ENCODE data around the gene NLGN4X.

The NLGN4X gene

DNA sequence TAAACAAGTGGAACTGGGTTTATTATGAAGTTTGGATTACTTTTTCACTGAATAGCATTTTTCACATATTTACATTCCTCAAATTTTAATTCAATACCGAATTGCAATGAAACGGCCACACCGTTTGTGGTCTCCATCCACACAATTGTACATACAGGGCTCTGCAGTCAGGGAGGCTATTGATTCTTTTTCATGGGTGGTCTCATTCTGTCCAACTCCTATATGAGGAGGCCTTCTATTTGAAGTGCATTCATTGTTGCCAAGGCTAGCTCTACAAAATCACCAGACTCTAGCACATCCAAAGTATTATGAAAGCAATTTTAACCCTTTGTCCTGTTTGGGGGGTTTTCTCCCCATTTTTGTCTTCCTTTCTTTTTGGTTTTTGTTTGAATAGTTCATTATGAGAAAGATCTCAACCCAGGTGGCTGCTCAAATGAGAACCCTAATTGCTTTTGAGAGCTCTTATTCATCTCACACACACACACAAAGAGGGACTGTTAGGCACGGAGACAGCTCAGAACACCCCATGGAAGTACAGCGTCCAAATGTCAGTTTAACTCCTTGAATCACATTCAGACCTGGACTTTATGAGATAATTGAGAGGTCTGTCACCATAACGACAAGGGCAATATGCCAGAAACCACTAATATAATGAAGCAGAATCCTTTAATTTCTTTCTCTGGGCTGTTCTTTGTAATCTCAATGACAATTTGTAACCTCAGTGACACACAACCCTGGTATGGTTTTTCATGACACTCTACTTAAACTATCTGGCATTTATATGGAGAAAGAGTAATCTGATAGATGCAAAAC, 79.4 kb downstream of the NLGN4X start:
- DNase-seq, result no peak

- no peak for DNase-seq
These were observed 94.4 kb downstream of the NLGN4X start for GRCh38 chrX:6134255-6134654.

DNA sequence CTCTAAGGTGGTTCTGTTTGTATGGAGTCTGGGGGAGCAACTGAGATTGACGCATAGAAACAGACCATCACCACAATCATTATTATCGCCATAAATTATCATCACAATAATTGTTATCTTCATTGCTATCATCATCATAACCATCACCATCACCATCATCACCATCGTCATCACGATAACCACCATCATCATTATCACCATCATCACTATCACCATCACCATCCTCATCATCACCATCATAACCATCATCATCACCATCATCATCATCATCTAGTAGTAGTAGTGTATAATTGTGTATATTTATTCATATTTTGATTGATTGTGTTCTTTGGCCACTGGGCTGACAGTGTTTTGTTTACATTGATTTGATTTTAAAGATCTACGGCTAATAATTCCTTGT, 95.7 kb downstream of the NLGN4X start:
- no peak for DNase-seq

GRCh38 chrX:6131287-6131686, 97.4 kb downstream of the NLGN4X start:
- no peak for DNase-seq

DNA sequence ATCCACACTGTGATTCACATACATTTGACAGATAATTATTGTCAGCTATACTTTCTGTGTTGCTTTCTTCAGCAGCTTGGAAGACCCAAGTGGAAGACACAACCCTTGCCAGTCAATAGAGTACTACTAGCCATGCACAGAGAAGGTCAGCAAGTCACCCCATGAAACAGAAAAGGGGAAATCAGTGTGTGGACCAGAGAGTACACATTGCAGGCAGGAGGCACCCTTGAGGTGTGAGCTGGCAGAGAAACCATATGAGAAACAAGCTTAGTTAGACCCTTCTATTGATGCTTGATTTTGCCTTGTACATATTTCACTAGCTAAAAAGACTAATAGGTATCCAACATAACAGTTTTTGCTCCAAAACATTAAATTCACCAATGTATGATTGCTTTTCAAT, 99.5 kb downstream of the NLGN4X start:
- no peak for DNase-seq

GRCh38 chrX:6120329-6120728, 108.3 kb downstream of the NLGN4X start:
- no peak for DNase-seq

- no peak for DNase-seq
These were observed 133.2 kb downstream of the NLGN4X start for GRCh38 chrX:6095469-6095868.

- DNase-seq, result no peak
These were observed 154.1 kb downstream of the NLGN4X start for GRCh38 chrX:6074532-6074931.

- no peak for DNase-seq
These were observed 156.9 kb downstream of the NLGN4X start for GRCh38 chrX:6071731-6072130.

DNA sequence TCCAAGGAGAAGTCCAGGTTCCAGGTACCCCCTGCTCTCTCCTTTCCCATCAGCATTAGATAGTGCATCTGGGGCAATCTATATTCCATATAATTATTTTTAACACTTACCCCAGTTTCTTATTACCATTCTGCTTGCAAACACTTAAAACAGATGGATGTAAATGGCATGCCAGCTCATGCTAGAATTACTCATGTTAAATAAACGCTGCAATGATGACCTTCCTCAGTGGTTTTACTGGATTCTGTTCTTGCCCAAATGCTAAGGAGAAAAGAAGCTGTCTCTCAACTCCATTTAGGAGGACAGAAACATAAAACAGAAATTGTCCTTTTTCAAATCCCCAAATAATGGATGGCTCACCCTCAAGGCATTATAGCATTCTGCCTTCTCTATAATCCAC, 161.1 kb downstream of the NLGN4X start:
- no peak for DNase-seq

DNA sequence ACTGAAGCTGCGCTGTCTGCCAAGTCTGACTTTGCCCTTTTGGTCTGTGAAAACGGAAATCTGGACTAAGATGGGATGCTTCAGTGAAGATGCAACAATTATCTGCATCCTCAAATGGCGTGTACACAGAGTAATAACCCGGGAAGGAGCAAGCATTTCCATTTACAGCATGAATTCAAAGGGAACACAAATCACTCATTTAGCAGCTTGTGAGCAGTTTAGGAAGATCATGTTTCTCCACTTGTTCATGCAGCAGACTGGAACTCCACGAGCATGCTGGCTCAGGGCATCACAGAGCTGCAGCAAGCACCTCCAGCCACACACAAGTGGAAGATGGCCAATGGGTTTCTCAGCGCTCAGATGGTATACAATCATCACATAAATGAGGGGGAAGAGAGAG, 175.5 kb downstream of the NLGN4X start:
- DNase-seq, result peak; percentile 37

- DNase-seq, result peak; percentile 33
These were observed 176.4 kb downstream of the NLGN4X start for GRCh38 chrX:6052111-6052745.

GRCh38 chrX:6049132-6049531, 179.5 kb downstream of the NLGN4X start:
- DNase-seq, result no peak

DNA sequence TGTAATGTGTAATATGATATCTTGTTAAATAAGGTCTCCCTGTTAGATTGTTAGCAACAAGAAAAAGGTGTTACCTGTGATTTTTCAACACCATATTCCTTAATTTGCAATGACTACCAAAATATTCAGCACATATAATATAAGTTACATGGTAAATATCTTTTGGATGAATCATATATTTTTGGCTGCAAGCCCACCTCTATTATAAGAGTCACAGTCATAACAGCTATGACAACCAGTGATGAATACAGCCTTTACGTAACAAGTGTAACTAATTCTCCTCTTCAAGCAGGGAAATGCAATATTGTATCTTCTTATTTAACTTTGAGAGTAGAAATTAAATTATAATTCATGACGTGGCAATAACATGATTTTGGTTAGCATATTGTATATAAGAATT, 187.0 kb downstream of the NLGN4X start:
- DNase-seq, result no peak

GRCh38 chrX:6029014-6029413, 199.7 kb downstream of the NLGN4X start:
- no peak for DNase-seq

DNA sequence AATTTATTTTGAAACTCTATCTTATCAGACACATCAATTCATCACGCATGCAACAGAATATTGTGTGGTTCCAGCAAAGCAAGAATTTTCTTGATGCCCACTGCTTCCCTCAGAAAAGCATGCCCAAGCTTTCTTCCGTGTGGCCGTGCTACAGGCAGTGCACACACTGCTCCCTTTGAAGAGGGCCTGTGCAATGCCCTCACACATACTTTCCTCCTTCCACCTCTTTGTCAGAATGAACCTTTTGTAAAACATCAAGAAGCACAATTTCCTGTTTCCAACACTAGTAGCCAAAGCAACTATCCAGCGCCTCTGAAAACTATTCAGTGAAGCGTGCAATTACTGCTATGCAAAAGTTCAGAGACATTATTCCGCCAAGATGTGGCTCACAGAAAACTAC, 201.7 kb downstream of the NLGN4X start:
- DNase-seq, result no peak

DNA sequence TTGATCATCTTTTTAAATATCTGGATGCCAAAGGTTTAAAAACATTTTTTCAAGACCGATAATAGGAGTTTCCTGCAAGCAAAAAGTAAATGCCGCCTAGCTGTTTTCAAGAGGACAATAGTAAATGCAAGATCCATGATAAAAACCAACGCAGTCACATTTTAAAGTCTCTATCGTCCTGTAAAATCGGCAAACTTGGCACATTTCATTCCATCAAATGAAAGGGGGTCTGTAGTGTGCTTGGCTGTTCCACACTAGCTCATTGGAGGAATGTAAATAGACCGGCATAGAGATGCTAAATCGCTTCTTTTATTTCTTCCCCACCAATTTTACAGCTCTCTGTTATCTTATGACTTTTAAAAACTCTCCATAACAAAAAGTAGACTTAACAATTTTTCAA, 202.2 kb downstream of the NLGN4X start:
- no peak for DNase-seq

GRCh38 chrX:6024204-6024603, 204.5 kb downstream of the NLGN4X start:
- no peak for DNase-seq

DNA sequence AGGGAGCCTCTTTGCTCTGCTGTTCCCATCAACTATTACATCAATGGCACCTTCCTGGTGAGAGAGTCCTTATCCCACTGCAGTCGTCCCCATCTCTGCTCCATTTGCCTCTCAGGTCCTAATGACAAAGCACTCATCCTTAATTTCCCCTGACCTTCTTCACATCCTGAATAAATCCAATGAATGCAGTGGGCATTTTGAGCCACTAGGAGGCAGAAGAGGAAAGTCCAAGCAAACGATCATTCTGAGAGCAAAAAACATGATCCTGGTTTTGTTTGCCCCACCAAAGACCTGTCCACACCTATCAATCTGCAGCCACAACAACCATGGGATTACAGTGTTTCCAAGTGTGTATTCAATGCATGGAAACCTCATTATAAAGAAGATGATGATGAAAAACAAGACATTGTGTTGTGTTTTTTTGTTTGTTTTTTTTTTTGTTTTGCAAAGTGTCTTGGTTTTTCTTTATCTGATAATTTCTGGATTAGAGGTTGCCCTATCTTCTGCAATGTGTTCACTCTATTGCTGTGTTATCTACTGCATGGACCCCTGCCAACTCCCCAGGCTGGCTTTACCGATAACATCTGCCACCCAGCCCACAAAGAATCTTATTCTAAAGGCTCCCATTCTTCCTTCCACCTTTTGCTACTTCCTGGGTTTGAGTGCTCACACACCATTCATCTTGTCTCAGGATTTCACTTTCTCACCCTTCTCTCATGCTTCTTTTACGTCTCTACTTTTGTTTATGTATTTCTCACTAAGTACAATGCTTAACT, 207.2 kb downstream of the NLGN4X start:
- DNase-seq, result peak; percentile 10

DNA sequence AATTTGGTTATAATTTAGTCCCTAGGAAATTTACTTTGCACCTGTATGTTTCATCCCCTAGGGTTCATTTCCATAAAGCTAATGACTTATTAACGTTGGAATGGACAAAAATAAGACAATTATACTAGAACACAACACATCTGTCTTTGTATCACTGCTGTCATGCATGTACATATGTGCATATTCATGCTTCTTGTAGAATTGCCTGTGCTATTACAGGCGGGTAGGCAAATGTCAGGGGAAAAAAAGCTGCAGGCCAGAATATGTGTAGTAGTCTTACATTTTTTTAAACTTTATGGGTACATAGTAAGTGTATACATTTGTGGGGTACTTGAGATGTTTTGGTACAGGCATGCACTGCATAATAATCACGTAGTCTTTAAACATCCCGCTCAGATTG, 209.6 kb downstream of the NLGN4X start:
- DNase-seq, result no peak

DNA sequence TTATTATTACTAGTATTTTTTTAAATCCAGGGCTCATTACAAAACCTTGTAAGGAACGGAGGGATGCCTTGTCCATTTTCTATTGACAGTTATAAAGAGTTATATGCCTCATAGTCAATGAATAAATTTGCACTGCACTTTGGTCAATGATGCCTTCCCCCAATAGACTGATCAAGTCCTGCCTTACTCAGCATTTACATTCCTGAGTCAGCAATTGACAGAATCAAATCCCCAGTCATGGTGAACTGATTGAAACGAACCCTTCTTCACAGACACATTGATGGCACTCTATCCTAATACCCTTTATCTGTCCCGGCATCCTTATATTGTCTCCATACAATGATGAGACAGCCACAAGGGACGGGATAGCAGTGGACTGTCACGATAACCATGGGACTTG, 213.2 kb downstream of the NLGN4X start:
- no peak for DNase-seq

- DNase-seq, result no peak
These were observed 216.3 kb downstream of the NLGN4X start for GRCh38 chrX:6012357-6012756.

DNA sequence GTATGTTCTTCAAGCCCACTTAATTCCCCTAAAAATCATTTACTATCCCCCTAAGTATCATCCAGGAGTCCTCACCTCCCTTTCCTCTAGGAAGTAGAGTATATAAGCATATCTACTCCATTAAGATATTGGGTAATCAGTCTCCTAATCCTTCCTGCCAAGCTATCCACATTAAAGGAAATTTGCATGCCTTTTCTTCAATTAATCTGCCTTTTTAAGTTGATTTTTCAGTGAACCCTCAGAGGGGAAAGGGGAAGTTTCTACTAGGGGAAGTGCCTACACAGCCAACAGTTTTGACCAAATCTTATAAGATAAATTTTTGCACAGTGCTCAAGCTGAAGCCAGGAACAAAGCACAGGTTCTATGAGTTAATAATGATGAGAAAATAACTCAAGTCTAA, 222.8 kb downstream of the NLGN4X start:
- no peak for DNase-seq

DNA sequence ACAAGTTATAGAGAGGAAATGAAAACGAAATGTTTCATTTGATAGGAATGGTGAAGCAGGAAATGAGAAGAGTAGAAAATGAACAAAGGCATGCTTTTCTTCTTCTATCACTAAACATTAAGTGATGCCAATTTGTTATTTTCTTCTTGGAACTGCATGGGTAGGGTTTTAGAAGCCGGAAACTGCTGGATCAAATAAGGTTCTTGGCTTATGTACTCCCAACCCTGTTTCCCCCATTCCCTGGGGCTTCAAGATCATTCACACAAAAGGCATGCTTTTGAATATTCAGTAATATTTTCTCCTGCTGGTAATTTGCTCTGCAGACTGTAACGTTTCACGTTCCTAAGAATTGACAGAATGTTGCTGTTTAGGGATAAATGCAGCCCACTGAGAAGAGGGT, 224.1 kb downstream of the NLGN4X start:
- DNase-seq, result no peak

Measured in NCI-H1694 treated with DMSO at 0.1 percent for 48 hours (cell line).